ENCODE measurements around the gene ITGAD.

The ITGAD gene

DNA sequence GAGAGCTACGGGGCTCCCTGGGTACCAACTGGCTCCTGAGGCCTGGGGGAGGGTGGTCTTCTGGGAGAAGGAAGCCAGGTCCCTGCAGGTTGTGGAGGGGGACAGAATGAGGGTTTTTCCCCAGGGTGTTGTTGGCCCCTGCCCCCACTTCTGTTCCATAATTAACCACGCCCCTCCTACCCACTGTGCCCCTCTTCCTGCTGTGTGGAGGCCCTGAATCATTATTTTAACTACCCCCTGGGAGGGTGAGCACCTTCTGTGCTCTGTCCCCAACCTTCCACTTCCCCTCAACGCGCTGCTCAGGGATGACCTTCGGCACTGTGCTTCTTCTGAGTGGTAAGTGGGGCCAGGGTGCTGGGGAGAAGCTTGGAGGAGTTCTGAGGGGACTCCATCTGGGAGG lies at the start of gene ITGAD:
Gene ITGAD, plus strand, starts transcription at position 280 of the 400 bp plus-strand sequence. Its CDS starts 26 bp downstream, at position 306.
- no peak for DNase-seq

GRCh38 chr16:31344712-31345111 lies 48.4 kb upstream of the ITGAD start:
- no peak for DNase-seq

GRCh38 chr16:31347445-31347844 lies 45.7 kb upstream of the ITGAD start:
- DNase-seq: no peak

GRCh38 chr16:31348579-31348978 lies 44.6 kb upstream of the ITGAD start:
- DNase-seq: no peak

DNA sequence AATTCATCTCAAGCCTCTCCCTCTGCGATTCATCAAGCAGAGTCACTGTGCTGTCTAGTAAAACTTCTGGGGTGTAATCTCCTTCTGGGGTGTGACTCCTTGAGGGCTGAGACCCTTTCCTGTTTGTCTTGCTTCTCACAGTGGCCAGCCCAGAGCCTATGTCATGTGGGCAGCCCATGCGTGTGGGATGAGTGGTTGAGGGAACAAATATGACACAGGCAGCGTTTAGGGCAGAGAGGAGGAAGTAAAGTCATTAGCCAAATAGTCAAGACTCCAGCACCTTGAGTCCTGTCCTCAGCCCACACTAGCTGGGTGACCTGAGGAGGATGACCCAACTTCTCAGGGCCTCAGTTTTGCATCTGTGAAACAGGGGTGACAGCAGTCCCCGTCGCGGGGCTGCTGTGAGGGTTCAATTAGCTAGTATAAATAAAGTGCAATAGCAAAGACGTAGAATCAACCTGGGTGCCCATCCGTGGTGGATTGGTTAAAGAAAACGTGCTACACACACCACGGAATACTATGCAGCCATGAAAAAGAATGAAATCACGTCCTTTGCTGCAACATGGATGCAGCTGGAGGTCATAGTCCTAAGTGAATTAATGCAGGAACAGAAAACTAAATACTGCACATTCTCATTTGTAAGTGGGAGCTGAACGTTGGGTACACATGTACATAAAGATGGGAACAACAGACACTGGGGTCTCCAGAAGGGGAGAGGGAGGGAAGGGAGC lies 42.7 kb upstream of the ITGAD start:
- peak; percentile 32 to 60 for DNase-seq

DNA sequence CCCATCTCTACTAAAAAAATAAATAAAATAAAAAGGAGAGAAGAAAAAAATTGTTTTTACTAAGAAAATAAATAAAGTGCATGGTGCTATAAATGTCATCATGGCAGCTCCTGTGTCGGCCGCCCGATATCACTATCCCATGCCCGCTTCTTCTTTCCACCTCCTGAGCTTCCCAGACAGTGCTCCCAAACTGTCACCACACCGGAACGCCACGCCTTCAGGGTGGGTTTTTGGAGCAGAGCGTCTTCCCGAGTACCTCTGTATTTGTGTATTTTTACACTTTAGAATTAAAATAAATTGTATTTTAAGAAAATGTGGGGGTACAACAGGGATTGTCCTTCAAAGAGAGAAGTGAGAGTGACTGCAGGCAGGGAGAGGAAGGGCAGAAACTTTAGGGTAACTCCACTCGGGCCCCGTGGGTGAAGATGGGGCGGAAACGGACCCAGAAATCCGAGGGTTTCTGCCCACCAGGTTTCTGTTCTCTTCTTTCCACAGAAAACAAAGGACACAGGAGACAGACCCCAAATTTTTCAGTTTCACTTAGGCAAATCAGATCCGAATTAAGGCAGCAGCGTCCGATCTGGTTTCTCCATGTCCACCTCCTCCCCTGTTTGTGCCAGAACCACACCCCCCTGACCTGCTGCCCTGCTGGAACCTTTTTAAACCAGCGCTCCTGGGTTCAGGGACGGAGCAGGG lies 41.7 kb upstream of the ITGAD start:
- no peak for DNase-seq

DNA sequence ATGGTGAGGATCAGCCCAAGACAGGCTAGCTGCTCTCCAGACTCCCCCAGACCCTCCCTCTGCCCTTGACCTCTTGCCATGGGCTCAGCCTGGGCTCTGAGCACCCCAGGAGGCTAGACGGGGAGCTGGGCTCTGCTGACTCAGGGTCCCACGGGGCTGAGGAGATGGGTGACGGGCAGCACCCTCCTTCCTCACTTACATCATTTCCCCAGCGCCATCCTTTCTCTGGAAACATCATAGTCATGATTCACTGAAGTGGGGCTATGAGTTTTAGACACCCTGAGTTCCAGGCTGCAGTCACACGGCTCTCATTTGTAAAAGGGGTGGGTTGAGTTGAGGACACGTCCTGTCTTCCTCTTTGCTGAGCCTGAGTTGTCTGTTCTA lies 41.2 kb upstream of the ITGAD start:
- peak; percentile 79 to 82 for DNase-seq

- peak in 1 of 2 donors; percentile 83 for DNase-seq
These were observed 40.6 kb upstream of the ITGAD start for GRCh38 chr16:31352376-31353115.

DNA sequence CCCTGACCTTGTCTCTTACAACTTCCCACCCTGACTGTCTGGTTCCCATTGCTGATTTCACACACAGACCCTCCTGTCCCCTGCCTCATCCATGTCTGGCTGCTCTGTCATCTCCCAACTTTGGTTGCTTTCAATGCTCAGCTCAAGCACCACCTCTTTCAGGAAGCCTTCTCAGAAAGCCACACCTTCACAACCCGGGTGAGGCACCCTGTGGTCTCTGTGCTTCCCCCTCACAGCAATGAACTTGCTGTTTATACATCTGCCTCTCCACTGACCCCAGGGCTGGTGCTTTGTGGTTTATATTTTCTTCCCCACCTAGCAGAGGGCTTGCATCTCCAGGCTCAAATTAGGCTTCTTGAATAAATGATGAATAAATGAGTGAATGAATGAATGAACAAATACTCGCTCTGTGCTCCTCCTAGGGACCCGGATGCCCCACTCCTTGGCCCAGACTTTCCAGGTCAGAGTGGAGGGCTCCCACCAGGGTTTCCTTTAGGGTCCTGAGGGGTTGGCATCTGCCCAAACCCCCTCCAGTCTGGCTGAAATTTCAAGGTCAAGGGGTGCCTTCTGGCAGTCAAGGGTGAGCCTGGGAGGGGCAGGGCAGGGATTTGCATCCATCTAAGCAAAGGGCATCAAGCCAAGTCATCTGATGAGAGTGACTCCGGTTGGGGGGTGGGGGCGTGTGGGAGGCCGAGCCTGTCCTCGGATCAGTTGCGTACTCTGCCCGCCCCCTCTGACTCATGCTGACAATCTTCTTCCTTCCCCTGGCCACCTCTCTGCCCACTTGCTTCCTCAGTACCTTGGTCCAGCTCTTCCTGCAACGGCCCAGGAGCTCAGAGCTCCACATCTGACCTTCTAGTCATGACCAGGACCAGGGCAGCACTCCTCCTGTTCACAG lies 38.5 kb upstream of the ITGAD start, which contains the start of gene ITGAX:
Gene ITGAX, plus strand, starts transcription at position 783 of the 898 bp plus-strand sequence. Its CDS starts 79 bp downstream, at position 862.
- DNase-seq: peak; percentile 77 to 79

DNA sequence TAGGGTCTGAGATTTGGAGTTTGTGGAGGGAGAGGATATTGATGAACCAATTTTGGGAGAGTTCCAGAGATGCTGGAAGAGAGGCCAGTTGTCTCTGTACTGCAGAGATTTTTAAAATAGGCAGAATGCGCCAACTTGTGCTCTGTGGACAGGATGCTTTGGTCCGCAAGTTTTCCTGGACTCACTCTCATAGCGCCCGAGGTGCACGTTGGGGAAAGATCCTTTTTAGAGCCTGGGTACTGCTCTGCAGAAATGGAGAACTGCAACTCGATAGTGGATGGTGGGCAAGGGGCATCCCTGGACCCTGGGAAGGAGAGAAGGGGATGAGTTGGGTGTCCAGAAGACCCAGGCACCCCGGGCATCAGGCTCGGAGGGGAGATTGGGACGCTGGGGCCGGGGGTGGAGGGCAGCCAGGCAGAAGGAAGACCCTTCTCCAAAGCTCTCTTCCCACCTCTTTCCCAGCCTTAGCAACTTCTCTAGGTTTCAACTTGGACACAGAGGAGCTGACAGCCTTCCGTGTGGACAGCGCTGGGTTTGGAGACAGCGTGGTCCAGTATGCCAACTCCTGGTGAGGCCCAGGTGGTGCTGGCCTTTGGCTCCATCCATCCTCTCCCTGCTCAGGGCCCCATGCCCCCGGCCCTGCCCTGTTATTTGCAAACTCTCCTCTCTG lies 37.6 kb upstream of the ITGAD start:
- no peak for DNase-seq

DNA sequence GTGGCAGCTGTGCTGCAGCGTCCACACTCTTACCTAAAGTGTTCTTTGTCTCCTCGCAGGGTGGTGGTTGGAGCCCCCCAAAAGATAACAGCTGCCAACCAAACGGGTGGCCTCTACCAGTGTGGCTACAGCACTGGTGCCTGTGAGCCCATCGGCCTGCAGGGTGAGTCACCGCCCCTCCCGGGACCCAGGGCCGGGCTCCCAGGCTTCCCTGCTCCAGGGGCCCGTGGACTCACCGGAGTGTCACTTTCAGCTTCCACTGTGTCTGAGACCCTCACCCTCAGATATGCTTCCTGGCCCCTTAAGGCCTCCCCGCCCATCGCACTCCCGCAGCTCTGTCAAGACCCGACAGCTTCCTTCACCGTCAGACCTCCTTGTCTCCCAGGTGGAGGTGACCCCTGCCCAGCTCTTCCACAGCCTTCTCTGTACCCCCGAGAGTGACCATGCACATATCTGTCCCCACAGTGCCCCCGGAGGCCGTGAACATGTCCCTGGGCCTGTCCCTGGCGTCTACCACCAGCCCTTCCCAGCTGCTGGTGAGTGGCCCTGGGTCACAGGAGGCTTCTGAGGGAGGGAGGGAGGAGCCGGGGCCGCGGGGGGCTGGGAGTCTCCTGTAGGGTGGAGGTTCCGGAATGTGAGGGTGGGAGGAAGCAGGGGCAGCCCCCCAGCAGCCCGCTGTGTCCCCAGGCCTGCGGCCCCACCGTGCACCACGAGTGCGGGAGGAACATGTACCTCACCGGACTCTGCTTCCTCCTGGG lies 36.4 kb upstream of the ITGAD start:
- DNase-seq: no peak

DNA sequence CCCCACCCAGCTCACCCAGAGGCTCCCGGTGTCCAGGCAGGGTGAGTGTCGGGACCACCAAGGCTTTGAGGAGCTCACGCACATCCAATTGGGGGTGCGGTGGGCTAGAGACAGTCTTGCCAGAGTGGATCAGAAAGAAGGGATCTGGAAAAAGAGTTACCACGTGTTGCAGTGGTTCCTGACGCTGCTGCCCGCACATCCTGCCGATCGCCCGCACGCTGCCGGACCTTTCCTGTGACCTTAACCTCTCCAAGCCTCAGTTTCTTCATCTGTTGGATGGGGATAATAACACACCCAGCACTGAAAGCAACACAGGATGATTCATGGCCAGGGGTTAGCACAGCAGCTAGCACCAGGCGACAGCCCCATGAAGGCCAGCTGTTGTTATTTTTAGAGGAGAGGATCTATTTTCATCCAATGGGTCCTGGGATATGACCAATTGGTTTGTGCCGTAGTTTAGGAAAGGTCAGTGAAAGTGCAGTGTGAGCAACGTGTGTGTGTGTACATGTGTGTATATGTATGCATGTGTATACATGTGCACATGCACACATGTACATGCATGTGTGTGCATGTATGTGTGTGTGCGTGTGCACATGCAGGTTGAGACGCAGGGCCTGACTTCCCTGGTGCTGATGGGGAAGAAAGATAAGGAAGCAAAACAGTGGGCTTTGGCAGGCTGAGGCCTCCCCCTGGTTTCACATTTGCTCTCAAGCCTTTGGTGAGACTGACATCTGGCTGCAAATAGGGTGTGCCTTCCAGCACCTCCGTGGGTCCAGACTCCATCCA lies 35.6 kb upstream of the ITGAD start:
- DNase-seq: peak in 1 of 2 donors; percentile 53

DNA sequence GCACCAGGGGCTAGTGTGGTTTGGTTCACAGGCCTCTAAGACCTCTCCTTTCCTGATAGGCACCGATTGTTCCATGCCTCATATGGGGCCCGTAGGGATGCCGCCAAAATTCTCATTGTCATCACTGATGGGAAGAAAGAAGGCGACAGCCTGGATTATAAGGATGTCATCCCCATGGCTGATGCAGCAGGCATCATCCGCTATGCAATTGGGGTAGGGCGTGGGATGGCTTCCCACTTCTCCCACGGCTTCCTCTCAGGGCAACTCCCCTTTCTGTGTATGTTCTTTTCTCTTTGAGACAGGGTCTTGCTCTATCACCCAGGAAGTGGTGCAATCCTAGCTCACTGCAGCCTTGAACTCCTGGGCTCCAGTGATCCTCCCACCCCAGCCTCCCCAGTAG lies 32.9 kb upstream of the ITGAD start:
- DNase-seq: no peak

GRCh38 chr16:31361201-31362110 lies 31.7 kb upstream of the ITGAD start:
- DNase-seq: no peak

- DNase-seq: no peak
These were observed 30.4 kb upstream of the ITGAD start for GRCh38 chr16:31362476-31363405.

DNA sequence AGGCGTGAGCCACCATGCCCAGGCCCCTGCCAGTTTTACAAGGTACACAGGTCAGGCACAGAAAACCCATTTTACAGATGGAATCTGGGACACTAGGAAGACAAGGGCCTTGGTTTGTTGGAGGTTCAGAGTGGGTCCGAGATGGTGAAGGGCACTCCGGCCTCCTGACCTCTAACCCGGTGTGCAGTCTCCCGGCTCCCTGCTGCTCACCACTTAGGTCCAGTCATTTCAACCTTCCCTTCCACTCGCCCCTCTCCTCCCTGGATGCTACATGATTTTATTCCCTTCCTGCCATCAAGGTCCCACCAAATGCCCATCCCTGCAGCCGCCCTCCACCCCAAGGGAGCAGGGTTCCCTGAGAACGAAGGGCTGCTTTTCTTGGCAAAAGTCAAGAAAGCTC lies 29.4 kb upstream of the ITGAD start:
- no peak for DNase-seq

DNA sequence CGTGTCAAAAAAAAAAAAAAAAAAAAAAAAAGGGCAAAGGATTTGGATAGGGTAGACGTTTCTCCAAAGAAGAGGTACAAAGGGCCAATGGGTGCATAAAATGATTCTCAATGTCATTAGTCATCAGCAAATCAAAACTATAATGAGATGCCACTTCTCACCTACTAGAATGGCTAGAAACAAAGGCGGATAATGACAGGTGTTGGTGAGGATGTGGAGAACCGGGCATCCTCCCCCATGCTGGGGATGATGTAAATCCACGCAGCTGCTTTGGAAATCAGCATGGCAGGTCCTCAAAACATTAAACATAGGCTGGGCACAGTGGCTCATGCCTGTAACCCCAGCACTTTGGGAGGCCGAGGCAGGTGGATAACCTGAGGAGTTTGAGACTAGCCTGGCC lies 28.7 kb upstream of the ITGAD start:
- no peak for DNase-seq
